Loucy (cell line): ENCODE results near the gene PPP1R12A.

Experiments
- H2AFZ ChIP-seq: fragments of 200-600 bp; sonication (generic); 2 replicates; pipeline ENCODE4 v1.6.0; 2016; ENCODE audit warnings: antibody characterized with exemption, mild to moderate bottlenecking, low read length, moderate library complexity
- H3F3A ChIP-seq: fragments of 200-600 bp; 2 replicates; pipeline ENCODE4 v1.6.0; 2016; ENCODE audit warnings: antibody characterized with exemption, low read depth, mild to moderate bottlenecking
- H3K27me3 ChIP-seq: fragments of 200-600 bp; sonication (generic); 2 replicates; pipeline ENCODE4 v1.6.1; 2014; ENCODE audit warnings: low read length, mild to moderate bottlenecking; ENCODE audit not compliant: insufficient read depth, poor library complexity, severe bottlenecking
- H3K36me3 ChIP-seq: fragments of 200-600 bp; sonication (generic); 2 replicates; pipeline ENCODE4 v1.6.1; 2016; ENCODE audit warnings: low read length; ENCODE audit not compliant: insufficient read depth
- H3K4me1 ChIP-seq: fragments of 200-600 bp; sonication (generic); 2 replicates; pipeline ENCODE4 v1.5.1; 2014; ENCODE audit warnings: low read length, mild to moderate bottlenecking; ENCODE audit not compliant: insufficient read depth, poor library complexity, severe bottlenecking
- H3K4me2 ChIP-seq: fragments of 200-600 bp; sonication (generic); 2 replicates; pipeline ENCODE4 v1.6.0; 2014; ENCODE audit warnings: antibody characterized with exemption, low read length, low read depth, mild to moderate bottlenecking; ENCODE audit not compliant: poor library complexity, severe bottlenecking
- H3K4me3 ChIP-seq: fragments of 200-600 bp; sonication (generic); 2 replicates; pipeline ENCODE4 v1.5.1; 2014; ENCODE audit warnings: low read length, mild to moderate bottlenecking, mixed read lengths; ENCODE audit not compliant: poor library complexity, severe bottlenecking
- H3K79me2 ChIP-seq: fragments of 200-600 bp; sonication (generic); 2 replicates; pipeline ENCODE4 v1.6.1; 2014; ENCODE audit warnings: low read length; ENCODE audit not compliant: insufficient read depth
- H3K9ac ChIP-seq: fragments of 200-600 bp; sonication (generic); 2 replicates; pipeline ENCODE4 v1.6.0; 2014; ENCODE audit warnings: mild to moderate bottlenecking, low read depth, low read length, moderate library complexity; ENCODE audit not compliant: poor library complexity, severe bottlenecking
- H3K9me2 ChIP-seq: fragments of 200-600 bp; sonication (generic); replicated peaks from 2 replicates; pipeline ENCODE4 v1.6.1; 2016; ENCODE audit warnings: low read depth, low read length, mixed read lengths
- H3K9me3 ChIP-seq: fragments of 200-600 bp; sonication (generic); 2 replicates; pipeline ENCODE4 v1.6.1; 2014; ENCODE audit warnings: mild to moderate bottlenecking, antibody characterized with exemption, low read length, low read depth; ENCODE audit not compliant: insufficient read depth
- H4K20me1 ChIP-seq: fragments of 200-600 bp; sonication (generic); 2 replicates; pipeline ENCODE4 v1.6.0; 2014; ENCODE audit warnings: antibody characterized with exemption, low read length, mild to moderate bottlenecking; ENCODE audit not compliant: insufficient read depth, poor library complexity, severe bottlenecking
- CTCF ChIP-seq: fragments of 200-600 bp; sonication (generic); conservative IDR thresholded peaks from 2 replicates; pipeline ENCODE4 v1.5.1; 2014; ENCODE audit warnings: mild to moderate bottlenecking, antibody characterized with exemption, low read length
- EZH2phosphoT487 ChIP-seq: fragments of 200-600 bp; IDR thresholded peaks from 2 replicates; pipeline ENCODE4 v1.6.1; 2018; ENCODE audit warnings: antibody characterized with exemption, mild to moderate bottlenecking, moderate library complexity, borderline replicate concordance

The PPP1R12A gene

GRCh38 chr12:79838359-79838758, 96.5 kb downstream of the PPP1R12A start:
- Histone ChIP-seq H3K36me3 (peaks cover 53% of the 10 kb centered on the region), H4K20me1 (peaks cover 20% of the 10 kb centered on the region), H3K79me2 (peaks cover 58% of the 10 kb centered on the region)

DNA sequence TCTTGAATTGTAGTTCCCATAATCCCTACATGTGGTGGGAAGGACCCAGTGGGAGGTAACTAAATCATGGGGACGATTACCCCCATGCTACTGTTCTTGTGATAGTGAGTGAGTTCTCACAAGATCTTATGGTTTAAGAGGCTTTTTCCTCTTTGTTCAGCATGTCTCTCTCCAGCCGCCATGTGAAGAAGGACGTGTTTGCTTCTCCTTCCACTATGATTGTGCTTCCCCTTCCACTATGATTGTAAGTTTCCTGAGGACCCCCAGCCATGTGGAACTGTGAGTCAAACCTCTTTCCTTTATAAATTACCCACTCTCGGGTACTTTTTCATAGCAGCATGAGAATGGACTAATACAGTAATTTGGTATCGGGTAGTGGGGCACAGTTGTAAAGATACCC, 97.3 kb downstream of the PPP1R12A start:
- Histone ChIP-seq H3K4me1 (peaks cover 14% of the 10 kb centered on the region), H3K27me3 (no peaks in the 10 kb centered on the region), H2AFZ (no peak overlapping the region), H3K79me2 (peaks cover 63% of the 10 kb centered on the region), H3K4me2 (no peak overlapping the region), H4K20me1 (peaks cover 15% of the 10 kb centered on the region), H3K9me2 (no peaks in the 10 kb centered on the region), H3K9me3 (peaks cover 22% of the 10 kb centered on the region; the same call in 1 of the 2 replicates), H3K4me3 (no peak overlapping the region), H3K36me3 (peaks cover 46% of the 10 kb centered on the region), H3K9ac (no peak overlapping the region), H3F3A (peaks cover 9% of the 10 kb centered on the region; the same call in 1 of the 2 replicates)
- no peak for TF ChIP-seq CTCF
- no peak for TF ChIP-seq EZH2phosphoT487

More at GRCh38 chr12:79838359-79838758, 96.5 kb downstream of the PPP1R12A start:
- H3K9me3 ChIP-seq, result peaks cover 22% of the 10 kb centered on the region; the same call in 1 of the 2 replicates
- H3K4me2 ChIP-seq, result no peak overlapping the region
- H3K9me2 ChIP-seq, result no peaks in the 10 kb centered on the region
- H3K27me3 ChIP-seq, result no peaks in the 10 kb centered on the region
- peaks cover 9% of the 10 kb centered on the region; the same call in 1 of the 2 replicates for H3F3A ChIP-seq
- H3K4me1 ChIP-seq, result peaks cover 14% of the 10 kb centered on the region
- H3K9ac ChIP-seq, result no peak overlapping the region
- no peak overlapping the region for H3K4me3 ChIP-seq
- TF ChIP-seq EZH2phosphoT487, result no peak
- H2AFZ ChIP-seq, result no peak overlapping the region

GRCh38 chr12:79835377-79835843, 99.5 kb downstream of the PPP1R12A start:
- no peak overlapping the region for H2AFZ ChIP-seq
- peaks cover 22% of the 10 kb centered on the region; the same call in 1 of the 2 replicates for H3K9me3 ChIP-seq
- no peak overlapping the region for H3K4me3 ChIP-seq
- peaks cover 59% of the 10 kb centered on the region for H3K36me3 ChIP-seq
- no peak for TF ChIP-seq EZH2phosphoT487
- no peak for TF ChIP-seq CTCF
- H3K4me2 ChIP-seq, result no peak overlapping the region
- peaks cover 54% of the 10 kb centered on the region for H3K79me2 ChIP-seq
- no peaks in the 10 kb centered on the region for H3K4me1 ChIP-seq
- no peak overlapping the region for H3K9ac ChIP-seq
- peaks cover 10% of the 10 kb centered on the region for H4K20me1 ChIP-seq
- H3K9me2 ChIP-seq, result no peaks in the 10 kb centered on the region
- no peaks in the 10 kb centered on the region for H3F3A ChIP-seq
- H3K27me3 ChIP-seq, result no peaks in the 10 kb centered on the region

DNA sequence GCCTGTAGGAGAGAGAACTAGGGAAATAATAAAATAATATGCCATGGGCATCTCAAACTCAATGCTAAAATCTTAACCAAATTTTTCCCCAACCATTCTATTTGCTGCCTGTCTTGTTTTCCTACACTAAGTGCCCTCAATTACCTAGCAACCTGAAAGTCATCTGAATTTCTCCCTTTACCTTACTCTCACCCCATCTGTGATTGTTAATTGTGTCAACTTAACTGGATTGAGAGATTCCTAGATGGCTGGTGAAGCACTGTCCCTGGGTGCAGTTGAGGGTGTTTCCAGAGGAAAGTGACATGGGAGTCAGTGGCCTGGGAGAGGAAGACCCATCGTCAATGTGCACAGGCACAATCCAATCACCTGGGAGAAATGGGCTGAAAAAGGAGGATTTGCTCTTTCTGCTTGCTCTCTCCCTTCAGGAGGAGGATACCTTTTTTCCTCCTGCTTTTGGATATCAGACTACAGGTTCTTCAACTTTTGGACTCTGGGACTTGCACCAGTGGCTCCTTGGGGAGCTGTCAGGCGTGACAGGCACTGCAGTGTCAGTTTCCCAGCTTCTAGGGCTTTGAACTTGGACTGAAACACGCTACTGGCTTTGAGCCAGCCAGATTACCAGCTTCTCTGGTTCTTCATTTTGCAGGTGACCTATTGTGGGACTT, 100.1 kb downstream of the PPP1R12A start:
- TF ChIP-seq EZH2phosphoT487 (no peak), CTCF (no peak)
- H3K9me3 ChIP-seq, result peaks cover 22% of the 10 kb centered on the region; the same call in 1 of the 2 replicates
- H3K27me3 ChIP-seq, result no peaks in the 10 kb centered on the region
- H3K4me2 ChIP-seq, result no peak overlapping the region
- H3K4me3 ChIP-seq, result no peak overlapping the region
- no peak overlapping the region for H3K9ac ChIP-seq
- no peak overlapping the region for H2AFZ ChIP-seq
- H3K4me1 ChIP-seq, result no peaks in the 10 kb centered on the region
- no peaks in the 10 kb centered on the region for H3F3A ChIP-seq
- no peaks in the 10 kb centered on the region for H3K9me2 ChIP-seq
- peaks cover 48% of the 10 kb centered on the region for H3K79me2 ChIP-seq
- peaks cover 57% of the 10 kb centered on the region for H3K36me3 ChIP-seq
- peaks cover 10% of the 10 kb centered on the region for H4K20me1 ChIP-seq
